Endothelial cell of umbilical vein (primary cell): ENCODE results near the gene CYP46A1. TPM values are rescaled to one million over a fixed set of nuclear protein-coding genes. Genes with fewer than 3 reads are reported as not detected.

Experiments used
- BruUV-seq: library from RNA; stranded (reverse); fragments of 400-500 nt; replicated peaks from 2 replicates; lab custom pipeline; 2021; lab: Mats Ljungman, UMichigan
- CTCF ChIA-PET: fragments of 300-600, 350-600 bp; sonication (Branson Sonifier 250); formaldehyde crosslinking; loops from one replicate; lab custom pipeline; 2021; ENCODE audit warnings: antibody characterized with exemption, inconsistent platforms; lab: Charles Lee
- POLR2A ChIA-PET: fragments of 300-600, 350-600 bp; sonication (Branson Sonifier 250); formaldehyde crosslinking; loops from one replicate; lab custom pipeline; 2021; ENCODE audit warnings: antibody characterized with exemption, inconsistent platforms; lab: Charles Lee
- DNase-seq: peaks from one replicate; pipeline ENCODE4 v3.0.0-alpha.2; 2011; ENCODE audit warnings: low read depth, low spot score
- FAIRE-seq: peaks from 2 replicates; lab custom pipeline; 2011; peaks lifted over from hg19 to GRCh38; lab: Jason Lieb, UNC
- H2AFZ ChIP-seq: 2 replicates; pipeline ENCODE4 v1.6.0; 2012; ENCODE audit warnings: low read depth, low read length, control low read depth, inconsistent platforms
- H3K27ac ChIP-seq: 2 replicates; pipeline ENCODE4 v1.5.1; 2011; ENCODE audit warnings: low read depth, mild to moderate bottlenecking, control low read depth, low read length, moderate library complexity; ENCODE audit not compliant: insufficient read depth
- H3K27me3 ChIP-seq, 2 experiments: 2 replicates each; pipeline versions ENCODE4 v1.6.0 to v1.6.1; 2011; ENCODE audit warnings: low read length in 2 of 2, mixed read lengths in 1 of 2; ENCODE audit not compliant: control insufficient read depth in 2 of 2, insufficient read depth in 2 of 2
- H3K36me3 ChIP-seq, 2 experiments: 2 replicates in 1 of 2; 3 replicates in 1 of 2; pipeline ENCODE4 v1.5.1; 2011; ENCODE audit warnings: low read length in 2 of 2, mild to moderate bottlenecking in 1 of 2, moderate library complexity in 1 of 2; ENCODE audit not compliant: control insufficient read depth in 2 of 2, insufficient read depth in 2 of 2; ENCODE audit errors: extremely low read depth in 1 of 2
- H3K4me1 ChIP-seq: 3 replicates; pipeline ENCODE4 v1.5.1; 2011; ENCODE audit warnings: mild to moderate bottlenecking, low read length; ENCODE audit not compliant: control insufficient read depth, insufficient read depth; ENCODE audit errors: extremely low read depth
- H3K4me2 ChIP-seq: 2 replicates; pipeline ENCODE4 v1.6.1; 2011; ENCODE audit warnings: low read length, control low read depth, mixed read lengths; ENCODE audit not compliant: insufficient read depth
- H3K4me3 ChIP-seq, 3 experiments: fragments of 200-600 bp in 1 of 3; sonication (generic), shearing (Covaris generic) in 1 of 3; replicated peaks in 1 of 3; 2 replicates each; pipeline ENCODE4 v1.5.1; 2011 to 2016; ENCODE audit warnings: control low read depth in 3 of 3, low read length in 3 of 3, mild to moderate bottlenecking in 2 of 3, inconsistent platforms in 1 of 3, low read depth in 1 of 3, moderate library complexity in 1 of 3; ENCODE audit not compliant: insufficient read depth in 1 of 3
- H3K79me2 ChIP-seq: 2 replicates; pipeline ENCODE4 v1.6.0; 2012; ENCODE audit warnings: low read length, inconsistent platforms; ENCODE audit not compliant: control insufficient read depth, insufficient read depth
- H3K9ac ChIP-seq: replicated peaks from 2 replicates; pipeline ENCODE3; 2011; ENCODE audit warnings: low read length, control low read depth; ENCODE audit not compliant: insufficient read depth; ENCODE audit errors: extremely low read depth
- H3K9me1 ChIP-seq: replicated peaks from 3 replicates; pipeline ENCODE4 v1.6.0; 2011; ENCODE audit warnings: mild to moderate bottlenecking, low read length; ENCODE audit not compliant: control insufficient read depth, insufficient read depth; ENCODE audit errors: extremely low read depth
- H3K9me3 ChIP-seq: replicated peaks from 2 replicates; pipeline ENCODE4 v1.5.1; 2012; ENCODE audit warnings: low read length, inconsistent platforms; ENCODE audit not compliant: control insufficient read depth, insufficient read depth
- H4K20me1 ChIP-seq: replicated peaks from 2 replicates; pipeline ENCODE3; 2011; ENCODE audit warnings: mild to moderate bottlenecking, low read length; ENCODE audit not compliant: control insufficient read depth, insufficient read depth; ENCODE audit errors: extremely low read depth
- CTCF ChIP-seq, 2 donors: IDR thresholded peaks; 1 replicate in 1 of 2; 2 replicates in 1 of 2; pipeline ENCODE4 v1.5.1; 2011; ENCODE audit warnings: low read length in 2 of 2, mild to moderate bottlenecking in 2 of 2, moderate library complexity in 2 of 2, control low read depth in 1 of 2, inconsistent platforms in 1 of 2, low read depth in 1 of 2; ENCODE audit not compliant: insufficient read depth in 1 of 2; ENCODE audit errors: extremely low read depth in 1 of 2
- EZH2 ChIP-seq: IDR thresholded peaks from 2 replicates; pipeline ENCODE4 v1.6.1; 2012; ENCODE audit warnings: borderline replicate concordance, low read depth, mild to moderate bottlenecking, moderate library complexity, low read length, inconsistent platforms; ENCODE audit not compliant: severe bottlenecking
- FOS ChIP-seq: IDR thresholded peaks from 2 replicates; pipeline ENCODE4 v1.6.1; 2011; ENCODE audit warnings: mild to moderate bottlenecking, low read length, moderate library complexity, borderline replicate concordance; ENCODE audit not compliant: insufficient read depth
- GATA2 ChIP-seq: IDR thresholded peaks from 2 replicates; pipeline ENCODE4 v1.7.0; 2011; ENCODE audit warnings: low read depth, mild to moderate bottlenecking, moderate library complexity, mixed read lengths, low read length; ENCODE audit not compliant: insufficient read length, insufficient read depth
- JUN ChIP-seq: IDR thresholded peaks from 2 replicates; pipeline ENCODE4 v1.6.1; 2011; ENCODE audit warnings: borderline replicate concordance, low read depth; ENCODE audit not compliant: insufficient read length, insufficient read depth
- MAX ChIP-seq: IDR thresholded peaks from 2 replicates; pipeline ENCODE4 v1.6.1; 2011; ENCODE audit not compliant: insufficient read depth, insufficient read length
- MYC ChIP-seq: IDR thresholded peaks from one replicate; pipeline ENCODE4 v1.6.1; 2011; ENCODE audit warnings: mild to moderate bottlenecking, low read depth, low read length
- POLR2A ChIP-seq: IDR thresholded peaks from 2 replicates; pipeline ENCODE4 v1.6.1; 2012; ENCODE audit warnings: low read depth, mild to moderate bottlenecking, control low read depth, low read length
- POLR2AphosphoS5 ChIP-seq: IDR thresholded peaks from 2 replicates; pipeline ENCODE4 v1.6.1; 2012; ENCODE audit warnings: low read depth, mild to moderate bottlenecking, control low read depth, low read length, moderate library complexity; ENCODE audit not compliant: insufficient read depth
- dilution Hi-C: fragments of 300-500 bp; cut with MboI; formaldehyde crosslinking; loops from one replicate; pipeline ENCODE4 v1.15.0; 2019; ENCODE audit warnings: low sequenced_read_pairs; ENCODE audit not compliant: extremely low pct_ligation_motif_present
- intact Hi-C: fragments of 100-400 bp; cut with micrococcal nuclease; formaldehyde crosslinking; loops from one replicate; pipeline ENCODE4 v1.10.0; 2022
- polyA plus RNA-seq, 4 experiments: library from polyadenylated mRNA; depleted of rRNA in 3 of 4; stranded (reverse) in 3 of 4; unstranded in 1 of 4; fragments of >200 nt; gene quantifications; 2 replicates each; pipeline versions ENCODE4 v1.2.1 to v1.2.3, GENCODE V29; 2011 to 2012; ENCODE audit warnings: missing spikeins in 1 of 4
- total RNA-seq: library from RNA; stranded (reverse); gene quantifications from 2 replicates; pipeline ENCODE4 v1.2.3, GENCODE V29; 2021

The CYP46A1 gene
- total and polyA plus RNA-seq, 2 donors (not counting 3 experiments of a cell fraction or from before 2014, with no cell fraction given), result 0.03 to 0.24 TPM

GRCh38 chr14:99768381-99768780 lies 84.3 kb downstream of the CYP46A1 start:
- no peak overlapping the region for H3K4me3 ChIP-seq
- no peak overlapping the region for H3K4me2 ChIP-seq
- CTCF ChIA-PET, result interaction anchor here (1.0 kb wide), 1 partner anchor 8 kb away, joined by 3 read pairs; no protein-coding TSS in a partner anchor
- H3K4me1 ChIP-seq, result no peaks in the 10 kb centered on the region
- no peaks in the 10 kb centered on the region for H3K79me2 ChIP-seq
- POLR2A ChIA-PET, result no interaction called here
- H3K27me3 ChIP-seq, result no peaks in the 10 kb centered on the region
- H2AFZ ChIP-seq, result no peak overlapping the region
- no peaks in the 10 kb centered on the region for H4K20me1 ChIP-seq
- no peak overlapping the region for H3K9ac ChIP-seq
- H3K9me3 ChIP-seq, result no peaks in the 10 kb centered on the region
- intact Hi-C loops (no loop called here), dilution Hi-C loops (no loop called here)
- BruUV-seq, result no TSS peak
- no peak for DNase-seq
- H3K36me3 ChIP-seq, result no peaks in the 10 kb centered on the region
- H3K27ac ChIP-seq, result no peak overlapping the region
- FAIRE-seq, result no peak
- TF ChIP-seq MYC (no peak), POLR2AphosphoS5 (no peak)
- H3K9me1 ChIP-seq, result no peaks in the 10 kb centered on the region

GRCh38 chr14:99769123-99769522 lies 85.0 kb downstream of the CYP46A1 start:
- Histone ChIP-seq H3K4me3 (no peak overlapping the region), H3K4me2 (no peak overlapping the region), H3K27ac (no peak overlapping the region), H3K36me3 (no peaks in the 10 kb centered on the region), H3K4me1 (no peaks in the 10 kb centered on the region), H3K9ac (no peak overlapping the region), H3K9me3 (no peaks in the 10 kb centered on the region), H2AFZ (no peak overlapping the region), H3K79me2 (no peaks in the 10 kb centered on the region), H4K20me1 (no peaks in the 10 kb centered on the region), H3K9me1 (no peaks in the 10 kb centered on the region), H3K27me3 (no peaks in the 10 kb centered on the region)
- CTCF ChIA-PET, result interaction anchor here (1.0 kb wide), 1 partner anchor 8 kb away, joined by 3 read pairs; no protein-coding TSS in a partner anchor
- POLR2A ChIA-PET, result no interaction called here
- DNase-seq (no peak), FAIRE-seq (no peak)
- BruUV-seq, result no TSS peak
- intact Hi-C loops (no loop called here), dilution Hi-C loops (no loop called here)
- TF ChIP-seq POLR2A (no peak), MYC (no peak), FOS (no peak), MAX (no peak), JUN (no peak), GATA2 (no peak), EZH2 (no peak), POLR2AphosphoS5 (no peak), CTCF (IDR thresholded peaks at IDR 0.05; ENCODE audit: extremely low read depth in 1 of 2, insufficient read depth in 1 of 2, low read depth in 1 of 2, low read length in 2 of 2) (no peak)
